Omental fat pad (tissue), 4 donors: Measurements from ENCODE around the gene ALB. TPM values are rescaled to one million over a fixed set of nuclear protein-coding genes. Genes with fewer than 3 reads are reported as not detected.

Experiments used
- ATAC-seq: fragments of 150-250 bp; one replicate; pipeline ENCODE4 v1.9.1; 2016; ENCODE audit warnings: mild to moderate bottlenecking, moderate library complexity; ENCODE audit not compliant: low FRiP score
- DNase-seq: peaks from one replicate; pipeline ENCODE4 v3.0.0-alpha.2; 2019; ENCODE audit warnings: low spot score
- total RNA-seq, 4 donors: library from RNA; depleted of rRNA; stranded (reverse); fragments of >200 nt; gene quantifications; one replicate each; pipeline ENCODE4 v1.1.0, GENCODE V29; 2016
- TF ChIP-seq, protein P1 (sequence below), 3 donors: fragments of 450-650 bp; IDR thresholded peaks; one replicate each; pipeline ENCODE4 v1.5.1; 2016 to 2017; ENCODE audit warnings: antibody characterized with exemption in 3 of 3, mild to moderate bottlenecking in 3 of 3, moderate library complexity in 2 of 3

ALB gene
- total RNA-seq, 4 donors from 2014 or later, result 1.2 TPM; not detected in 3

DNA sequence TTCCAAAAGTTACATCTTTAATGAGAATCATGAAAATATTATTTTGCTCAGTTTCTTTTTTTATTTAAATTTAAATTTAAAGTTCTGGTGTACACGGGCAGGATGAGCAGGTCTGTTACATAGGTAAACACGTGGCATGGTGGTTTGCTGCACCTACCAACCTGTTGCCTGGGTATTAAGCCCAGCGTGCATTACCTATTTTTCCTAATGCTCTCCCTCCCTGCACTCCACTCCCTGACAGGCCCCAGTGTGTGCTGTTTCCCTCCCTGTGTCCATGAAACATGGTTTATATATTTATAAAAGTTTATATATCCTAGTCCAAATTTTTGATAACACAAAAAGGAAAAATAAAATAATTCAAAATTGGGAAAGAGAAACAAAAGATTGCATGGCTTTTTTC is 35.9 kb downstream of the ALB start:
- TF ChIP-seq, protein P1, sequence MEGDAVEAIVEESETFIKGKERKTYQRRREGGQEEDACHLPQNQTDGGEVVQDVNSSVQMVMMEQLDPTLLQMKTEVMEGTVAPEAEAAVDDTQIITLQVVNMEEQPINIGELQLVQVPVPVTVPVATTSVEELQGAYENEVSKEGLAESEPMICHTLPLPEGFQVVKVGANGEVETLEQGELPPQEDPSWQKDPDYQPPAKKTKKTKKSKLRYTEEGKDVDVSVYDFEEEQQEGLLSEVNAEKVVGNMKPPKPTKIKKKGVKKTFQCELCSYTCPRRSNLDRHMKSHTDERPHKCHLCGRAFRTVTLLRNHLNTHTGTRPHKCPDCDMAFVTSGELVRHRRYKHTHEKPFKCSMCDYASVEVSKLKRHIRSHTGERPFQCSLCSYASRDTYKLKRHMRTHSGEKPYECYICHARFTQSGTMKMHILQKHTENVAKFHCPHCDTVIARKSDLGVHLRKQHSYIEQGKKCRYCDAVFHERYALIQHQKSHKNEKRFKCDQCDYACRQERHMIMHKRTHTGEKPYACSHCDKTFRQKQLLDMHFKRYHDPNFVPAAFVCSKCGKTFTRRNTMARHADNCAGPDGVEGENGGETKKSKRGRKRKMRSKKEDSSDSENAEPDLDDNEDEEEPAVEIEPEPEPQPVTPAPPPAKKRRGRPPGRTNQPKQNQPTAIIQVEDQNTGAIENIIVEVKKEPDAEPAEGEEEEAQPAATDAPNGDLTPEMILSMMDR (IDR thresholded peaks at IDR 0.05), result no peak
- DNase-seq (no peak), ATAC-seq (no peak)

DNA sequence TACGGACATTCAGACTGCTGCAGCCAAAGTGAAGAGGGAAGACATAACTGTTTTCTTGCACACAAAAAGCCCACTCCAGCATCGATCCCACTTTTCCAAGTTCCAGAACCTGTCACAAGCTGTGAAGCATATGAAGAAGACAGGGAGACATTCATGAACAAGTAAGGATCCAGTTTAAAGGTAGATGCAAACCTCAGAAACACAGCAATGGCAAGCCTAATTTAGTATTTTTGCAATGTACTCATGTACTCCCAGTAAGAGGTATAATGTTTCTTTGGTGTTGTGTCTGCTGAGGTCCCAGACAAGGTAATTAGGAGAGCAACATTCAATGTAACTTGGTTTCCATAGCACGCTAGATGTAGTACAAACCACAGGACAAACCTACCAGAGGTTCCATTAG is 36.6 kb downstream of the ALB start:
- TF ChIP-seq, protein P1 (IDR thresholded peaks at IDR 0.05), result no peak
- DNase-seq (no peak), ATAC-seq (no peak)

- DNase-seq, result no peak
- ATAC-seq, result no peak
- TF ChIP-seq, protein P1 (IDR thresholded peaks at IDR 0.05), result no peak
Observed at GRCh38 chr4:73442275-73442674, 38.2 kb downstream of the ALB start.

DNA sequence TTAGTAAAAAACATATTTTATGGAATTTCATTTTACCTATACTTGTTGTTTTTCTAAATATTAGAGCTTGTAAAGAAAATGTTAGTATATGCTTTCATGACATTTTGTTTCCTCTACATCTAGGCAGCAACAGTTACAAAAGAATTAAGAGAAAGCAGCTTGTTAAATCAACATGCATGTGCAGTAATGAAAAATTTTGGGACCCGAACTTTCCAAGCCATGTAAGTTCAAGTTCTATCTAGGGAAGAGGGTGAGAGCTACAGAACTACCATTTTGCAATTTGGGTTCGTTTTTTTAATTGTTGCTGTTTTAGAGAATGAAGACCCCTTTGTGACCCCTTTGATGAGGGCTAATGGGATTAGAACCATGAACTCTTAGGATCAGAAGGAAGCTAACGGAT is 39.1 kb downstream of the ALB start:
- ATAC-seq, result no peak

DNA sequence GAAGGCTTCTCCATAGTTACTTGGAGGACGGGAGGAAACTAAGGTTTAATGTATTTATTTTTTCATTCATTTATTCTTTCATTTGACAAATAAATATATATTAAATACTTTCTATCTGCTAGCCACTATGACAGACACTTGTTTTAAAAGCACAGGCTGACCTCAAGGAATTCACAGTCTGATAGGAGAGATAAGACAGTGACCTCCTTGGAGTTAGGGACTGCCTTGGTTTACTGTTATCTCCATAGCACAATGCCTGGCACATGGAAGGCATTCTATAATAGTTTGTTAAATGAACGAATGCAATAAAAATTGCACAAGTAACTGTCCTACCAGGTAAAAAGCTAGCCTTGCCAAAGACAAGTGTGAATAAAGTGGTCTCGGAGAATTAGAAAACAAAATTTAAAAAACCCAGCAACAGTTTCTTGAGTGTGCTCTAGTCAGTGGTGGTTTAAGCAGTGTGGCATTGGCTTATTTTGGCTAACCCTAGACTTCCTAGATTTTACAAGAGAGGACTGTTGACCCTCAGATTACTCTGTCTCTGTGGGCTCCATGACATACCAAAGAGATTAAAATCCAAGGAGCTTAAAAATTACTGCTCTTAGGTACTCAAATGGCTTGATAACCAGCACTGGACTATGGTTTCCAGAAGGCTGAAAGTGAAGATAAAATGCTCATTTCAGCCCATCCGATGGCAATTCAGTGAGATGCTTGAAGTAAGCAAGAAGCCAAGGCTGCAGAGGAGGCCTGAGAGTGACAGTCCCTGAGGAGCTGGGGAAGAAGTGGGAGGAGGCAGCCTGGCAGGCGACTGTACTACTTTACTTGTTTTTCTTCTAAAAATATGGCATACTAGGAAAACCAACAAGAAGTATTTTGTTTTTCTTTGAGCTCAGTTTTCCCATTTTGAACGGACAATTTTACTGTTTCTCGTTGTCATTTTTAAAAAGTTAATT is 41.6 kb downstream of the ALB start:
- ATAC-seq (no peak), DNase-seq (no peak)
- TF ChIP-seq, protein P1 (IDR thresholded peaks at IDR 0.05), result no peak

More for the DNA sequence above, 39.1 kb downstream of the ALB start:
- TF ChIP-seq, protein P1 (IDR thresholded peaks at IDR 0.05), result no peak
- DNase-seq, result no peak

- no peak for ATAC-seq
- TF ChIP-seq, protein P1 (IDR thresholded peaks at IDR 0.05), result no peak
- no peak for DNase-seq
Observed at GRCh38 chr4:73446336-73446938, 42.4 kb downstream of the ALB start.
